Nasal cavity respiratory epithelium epithelial cell of viscerocranial mucosa (primary cell): ENCODE data around the gene TGM1. TPM values are rescaled to one million over a fixed set of nuclear protein-coding genes. Genes with fewer than 3 reads are reported as not detected.

Source experiments
- total RNA-seq: library from RNA; depleted of rRNA; stranded (reverse); fragments of >200 nt; gene quantifications from 2 replicates; pipeline ENCODE4 v1.2.3, GENCODE V29; 2014

TGM1 gene
- total RNA-seq: 87.8 and 123 TPM in 2 replicates

GRCh38 chr14:24262821-24263733, at the start of gene TGM1:
TSS of gene TGM1 (minus strand) at chr14:24263177. CDS start at chr14:24262352, 825 bp downstream.

GRCh38 chr14:24310646-24311604, 47.9 kb upstream of the TGM1 start, which contains the start of gene LTB4R:
TSS of gene LTB4R (plus strand) at chr14:24311502. CDS start at chr14:24315652, 4,150 bp downstream.

GRCh38 chr14:24309538-24310264, 46.7 kb upstream of the TGM1 start, which contains the start of gene LTB4R2:
TSS of gene LTB4R2 (plus strand) at chr14:24310140. CDS start at chr14:24310665, 525 bp downstream.

GRCh38 chr14:24307575-24308341, 44.8 kb upstream of the TGM1 start, which contains the start of gene CIDEB:
TSS of gene CIDEB (minus strand) at chr14:24307977. CDS start at chr14:24307858, 119 bp downstream.

GRCh38 chr14:24299255-24300191, 36.5 kb upstream of the TGM1 start, which contains the start of the genes DHRS1 and NOP9:
TSS of gene DHRS1 (minus strand) at chr14:24299780. CDS start at chr14:24299106, 674 bp downstream.
TSS of gene NOP9 (plus strand) at chr14:24299850. CDS start at chr14:24299955, 105 bp downstream.

GRCh38 chr14:24271134-24271833, 8.3 kb upstream of the TGM1 start, which contains the start of gene RABGGTA:
TSS of gene RABGGTA (minus strand) at chr14:24271597. CDS start at chr14:24271115, 482 bp downstream.

GRCh38 chr14:24232645-24233537, 30.1 kb downstream of the TGM1 start, which contains the start of gene GMPR2:
TSS of gene GMPR2 (plus strand) at chr14:24232929. CDS start at chr14:24233254, 325 bp downstream.

GRCh38 chr14:24232121-24232644, 30.8 kb downstream of the TGM1 start, which contains the start of gene NEDD8:
TSS of gene NEDD8 (minus strand) at chr14:24232367. CDS start at chr14:24232267, 100 bp downstream.

GRCh38 chr14:24215495-24216344, 47.3 kb downstream of the TGM1 start, which contains the start of gene MDP1:
TSS of gene MDP1 (minus strand) at chr14:24216066. CDS start at chr14:24215955, 111 bp downstream.

GRCh38 chr14:24212924-24213865, 49.8 kb downstream of the TGM1 start, which contains the start of gene CHMP4A:
TSS of gene CHMP4A (minus strand) at chr14:24213488. CDS start at chr14:24213439, 49 bp downstream.

Other genes starting within 250 kb of the TGM1 start
- gene CARMIL3, start 211.2 kb downstream of the TGM1 start, total RNA-seq: 0.34 and 0.50 TPM in 2 replicates
- gene CPNE6, start 191.6 kb downstream of the TGM1 start, total RNA-seq: not detected in 2 replicates
- 137 and 156 TPM in 2 replicates for gene PCK2, start 168.9 kb downstream of the TGM1 start, total RNA-seq
- gene DCAF11, start 148.4 kb downstream of the TGM1 start, total RNA-seq: 71.3 and 93.3 TPM in 2 replicates
- gene NRL, start 148.2 kb downstream of the TGM1 start, total RNA-seq: 1.1 and 1.7 TPM in 2 replicates
- gene FITM1, start 132.5 kb downstream of the TGM1 start, total RNA-seq: 0.28 and 0.34 TPM in 2 replicates
- gene PSME1, start 127.0 kb downstream of the TGM1 start, total RNA-seq: 87.5 and 111 TPM in 2 replicates
- 9.5 and 15.7 TPM in 2 replicates for gene EMC9, start 121.6 kb downstream of the TGM1 start, total RNA-seq
- gene PSME2, start 116.6 kb downstream of the TGM1 start, total RNA-seq: 39.0 and 51.0 TPM in 2 replicates
- gene RNF31, start 115.7 kb downstream of the TGM1 start, total RNA-seq: 33.7 and 37.6 TPM in 2 replicates
- 36.1 and 47.5 TPM in 2 replicates for gene IRF9, start 101.9 kb downstream of the TGM1 start, total RNA-seq
- 1.4 and 1.9 TPM in 2 replicates for gene REC8, start 91.1 kb downstream of the TGM1 start, total RNA-seq
- 51.8 and 54.3 TPM in 2 replicates for gene IPO4, start 74.4 kb downstream of the TGM1 start, total RNA-seq
- gene TM9SF1, start 67.7 kb downstream of the TGM1 start, total RNA-seq: 54.3 and 65.7 TPM in 2 replicates
- 0.07 TPM in 1 of 2 replicates, not detected in the other for gene TSSK4, start 57.5 kb downstream of the TGM1 start, total RNA-seq
- 48.9 and 52.4 TPM in 2 replicates for gene CHMP4A, start 49.7 kb downstream of the TGM1 start, total RNA-seq
- gene MDP1, start 47.1 kb downstream of the TGM1 start, total RNA-seq: 4.6 and 12.3 TPM in 2 replicates
- 127 and 135 TPM in 2 replicates for gene NEDD8, start 30.8 kb downstream of the TGM1 start, total RNA-seq
- gene GMPR2, start 30.2 kb downstream of the TGM1 start, total RNA-seq: 72.0 and 80.0 TPM in 2 replicates
- 57.8 and 143 TPM in 2 replicates for gene TINF2, start 20.6 kb downstream of the TGM1 start, total RNA-seq
- gene RABGGTA, start 8.4 kb upstream of the TGM1 start, total RNA-seq: 46.8 and 54.6 TPM in 2 replicates
- gene DHRS1, start 36.6 kb upstream of the TGM1 start, total RNA-seq: 19.8 and 27.9 TPM in 2 replicates
- gene NOP9, start 36.7 kb upstream of the TGM1 start, total RNA-seq: 34.2 and 36.0 TPM in 2 replicates
- gene CIDEB, start 44.8 kb upstream of the TGM1 start, total RNA-seq: 1.0 and 2.8 TPM in 2 replicates
- 9.6 and 39.9 TPM in 2 replicates for gene LTB4R2, start 47.0 kb upstream of the TGM1 start, total RNA-seq
- 5.5 and 20.0 TPM in 2 replicates for gene LTB4R, start 48.3 kb upstream of the TGM1 start, total RNA-seq
- gene ADCY4, start 71.9 kb upstream of the TGM1 start, total RNA-seq: 0.85 and 1.0 TPM in 2 replicates
- gene RIPK3, start 76.8 kb upstream of the TGM1 start, total RNA-seq: 1.4 and 4.6 TPM in 2 replicates
- gene NFATC4, start 105.0 kb upstream of the TGM1 start, total RNA-seq: 3.4 and 9.5 TPM in 2 replicates
- 2.4 and 23.3 TPM in 2 replicates for gene NYNRIN, start 135.8 kb upstream of the TGM1 start, total RNA-seq
- 0.34 and 2.5 TPM in 2 replicates for gene CBLN3, start 166.5 kb upstream of the TGM1 start, total RNA-seq
- gene KHNYN, start 166.8 kb upstream of the TGM1 start, total RNA-seq: 134 and 140 TPM in 2 replicates
- gene SDR39U1, start 179.6 kb upstream of the TGM1 start, total RNA-seq: 8.0 and 14.4 TPM in 2 replicates
- not detected in 2 replicates for gene CMA1, start 245.1 kb upstream of the TGM1 start, total RNA-seq